ENCODE data around the gene ZNF195.

DNA sequence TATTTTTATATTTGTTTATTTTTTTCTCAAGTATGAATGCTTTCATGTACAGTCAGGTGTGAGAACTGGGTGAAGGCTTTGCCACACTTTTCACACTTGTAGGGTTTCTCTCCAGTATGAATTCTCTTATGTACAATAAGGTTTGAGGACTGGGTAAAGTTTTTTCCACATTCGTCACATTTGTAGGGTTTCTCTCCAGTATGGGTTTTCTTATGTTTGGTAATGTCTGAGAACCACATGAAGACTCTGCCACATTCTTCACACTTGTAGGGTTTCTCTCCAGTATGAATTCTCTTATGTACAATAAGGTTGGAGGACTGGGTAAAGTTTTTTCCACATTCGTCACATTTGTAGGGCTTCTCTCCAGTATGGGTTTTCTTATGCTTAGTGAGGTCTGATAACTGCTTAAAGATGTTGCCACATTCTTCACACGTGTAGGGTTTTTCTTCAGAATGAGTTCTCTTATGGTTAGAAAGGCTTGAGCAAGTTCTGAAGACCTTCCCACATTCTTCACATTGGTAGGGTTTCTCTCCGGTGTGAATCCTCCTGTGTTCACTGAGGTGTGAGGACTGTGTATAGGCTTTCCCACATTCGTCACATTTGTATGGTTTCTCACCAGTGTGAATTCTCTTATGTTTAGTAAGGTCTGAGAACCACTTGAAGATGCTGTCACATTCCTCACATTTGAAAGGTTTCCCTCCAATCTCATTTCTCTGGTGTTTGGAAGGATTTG lies 19.7 kb downstream of the ZNF195 start:
- TF ChIP-seq, protein P1, sequence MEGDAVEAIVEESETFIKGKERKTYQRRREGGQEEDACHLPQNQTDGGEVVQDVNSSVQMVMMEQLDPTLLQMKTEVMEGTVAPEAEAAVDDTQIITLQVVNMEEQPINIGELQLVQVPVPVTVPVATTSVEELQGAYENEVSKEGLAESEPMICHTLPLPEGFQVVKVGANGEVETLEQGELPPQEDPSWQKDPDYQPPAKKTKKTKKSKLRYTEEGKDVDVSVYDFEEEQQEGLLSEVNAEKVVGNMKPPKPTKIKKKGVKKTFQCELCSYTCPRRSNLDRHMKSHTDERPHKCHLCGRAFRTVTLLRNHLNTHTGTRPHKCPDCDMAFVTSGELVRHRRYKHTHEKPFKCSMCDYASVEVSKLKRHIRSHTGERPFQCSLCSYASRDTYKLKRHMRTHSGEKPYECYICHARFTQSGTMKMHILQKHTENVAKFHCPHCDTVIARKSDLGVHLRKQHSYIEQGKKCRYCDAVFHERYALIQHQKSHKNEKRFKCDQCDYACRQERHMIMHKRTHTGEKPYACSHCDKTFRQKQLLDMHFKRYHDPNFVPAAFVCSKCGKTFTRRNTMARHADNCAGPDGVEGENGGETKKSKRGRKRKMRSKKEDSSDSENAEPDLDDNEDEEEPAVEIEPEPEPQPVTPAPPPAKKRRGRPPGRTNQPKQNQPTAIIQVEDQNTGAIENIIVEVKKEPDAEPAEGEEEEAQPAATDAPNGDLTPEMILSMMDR (conservative IDR thresholded peaks at IDR 0.05; ENCODE audit: low read depth in 2 of 2), result no peak
- no peak for TF ChIP-seq EZH2phosphoT487 (IDR thresholded peaks at IDR 0.05; ENCODE audit: unreplicated experiment)
- no peak for TF ChIP-seq EZH2 (IDR thresholded peaks at IDR 0.05; ENCODE audit: low read depth, unreplicated experiment)
- no peak for TF ChIP-seq POLR2AphosphoS5 (IDR thresholded peaks at IDR 0.05; ENCODE audit: low read depth)
- TF ChIP-seq, protein P2, sequence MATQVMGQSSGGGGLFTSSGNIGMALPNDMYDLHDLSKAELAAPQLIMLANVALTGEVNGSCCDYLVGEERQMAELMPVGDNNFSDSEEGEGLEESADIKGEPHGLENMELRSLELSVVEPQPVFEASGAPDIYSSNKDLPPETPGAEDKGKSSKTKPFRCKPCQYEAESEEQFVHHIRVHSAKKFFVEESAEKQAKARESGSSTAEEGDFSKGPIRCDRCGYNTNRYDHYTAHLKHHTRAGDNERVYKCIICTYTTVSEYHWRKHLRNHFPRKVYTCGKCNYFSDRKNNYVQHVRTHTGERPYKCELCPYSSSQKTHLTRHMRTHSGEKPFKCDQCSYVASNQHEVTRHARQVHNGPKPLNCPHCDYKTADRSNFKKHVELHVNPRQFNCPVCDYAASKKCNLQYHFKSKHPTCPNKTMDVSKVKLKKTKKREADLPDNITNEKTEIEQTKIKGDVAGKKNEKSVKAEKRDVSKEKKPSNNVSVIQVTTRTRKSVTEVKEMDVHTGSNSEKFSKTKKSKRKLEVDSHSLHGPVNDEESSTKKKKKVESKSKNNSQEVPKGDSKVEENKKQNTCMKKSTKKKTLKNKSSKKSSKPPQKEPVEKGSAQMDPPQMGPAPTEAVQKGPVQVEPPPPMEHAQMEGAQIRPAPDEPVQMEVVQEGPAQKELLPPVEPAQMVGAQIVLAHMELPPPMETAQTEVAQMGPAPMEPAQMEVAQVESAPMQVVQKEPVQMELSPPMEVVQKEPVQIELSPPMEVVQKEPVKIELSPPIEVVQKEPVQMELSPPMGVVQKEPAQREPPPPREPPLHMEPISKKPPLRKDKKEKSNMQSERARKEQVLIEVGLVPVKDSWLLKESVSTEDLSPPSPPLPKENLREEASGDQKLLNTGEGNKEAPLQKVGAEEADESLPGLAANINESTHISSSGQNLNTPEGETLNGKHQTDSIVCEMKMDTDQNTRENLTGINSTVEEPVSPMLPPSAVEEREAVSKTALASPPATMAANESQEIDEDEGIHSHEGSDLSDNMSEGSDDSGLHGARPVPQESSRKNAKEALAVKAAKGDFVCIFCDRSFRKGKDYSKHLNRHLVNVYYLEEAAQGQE (IDR thresholded peaks at IDR 0.05; ENCODE audit: unreplicated experiment), result no peak
- TF ChIP-seq NANOG (IDR thresholded peaks at IDR 0.05; ENCODE audit: borderline replicate concordance), result no peak
- TF ChIP-seq JUNB (IDR thresholded peaks at IDR 0.05; ENCODE audit: unreplicated experiment), result no peak
- TF ChIP-seq ZNF462 (CRISPR knock-in tag; IDR thresholded peaks at IDR 0.05), result no peak
- no peak for TF ChIP-seq CREB1 (CRISPR knock-in tag; IDR thresholded peaks at IDR 0.05; ENCODE audit: low read depth)
